Lung (tissue), 12 donors: ENCODE measurements around the gene HLCS. TPM values are rescaled to one million over a fixed set of nuclear protein-coding genes. Genes with fewer than 3 reads are reported as not detected.
"Not testable (repeated sequence)": the region's sequence is repeated elsewhere in the genome, so short reads cannot be mapped to it uniquely, and the experiment has no call there.

Source experiments
- ATAC-seq: fragments of 200-7000 bp; cut with Tn5 transposase; one replicate; pipeline ENCODE4 v1.9.1; 2020; ENCODE audit warnings: moderate number of reproducible peaks; ENCODE audit not compliant: insufficient read depth, low FRiP score
- DNase-seq, 3 donors: peaks; one replicate each; pipeline ENCODE4 v3.0.0-alpha.2; 2013 to 2017
- H3K27ac ChIP-seq, 2 donors: one replicate each; pipeline ENCODE4 v1.5.1; 2013; ENCODE audit warnings: mild to moderate bottlenecking in 2 of 2, moderate library complexity in 2 of 2, control low read depth in 1 of 2, inconsistent platforms in 1 of 2, low read depth in 1 of 2, low read length in 1 of 2
- H3K27me3 ChIP-seq, 3 donors: one replicate each; pipeline ENCODE4 v1.5.1; 2013; ENCODE audit warnings: low read length in 2 of 3; ENCODE audit not compliant: control insufficient read depth in 3 of 3, insufficient read depth in 3 of 3
- H3K36me3 ChIP-seq, 4 donors: one replicate each; pipeline ENCODE4 v1.5.1; 2013; ENCODE audit warnings: low read length in 4 of 4, mild to moderate bottlenecking in 1 of 4, moderate library complexity in 1 of 4; ENCODE audit not compliant: control insufficient read depth in 4 of 4, insufficient read depth in 4 of 4
- H3K4me1 ChIP-seq, 5 donors: one replicate each; pipeline ENCODE4 v1.5.1; 2013; ENCODE audit warnings: low read length in 5 of 5, mild to moderate bottlenecking in 2 of 5, moderate library complexity in 1 of 5; ENCODE audit not compliant: control insufficient read depth in 5 of 5, insufficient read depth in 5 of 5
- H3K4me3 ChIP-seq: one replicate; pipeline ENCODE4 v1.5.1; 2013; ENCODE audit warnings: mild to moderate bottlenecking, control low read depth, moderate library complexity
- H3K9ac ChIP-seq, 2 donors: one replicate each; pipeline ENCODE4 v1.5.1; 2013; ENCODE audit warnings: low read length in 2 of 2, control low read depth in 1 of 2; ENCODE audit not compliant: insufficient read depth in 1 of 2
- H3K9me3 ChIP-seq, 4 donors: one replicate each; pipeline ENCODE4 v1.5.1; 2013; ENCODE audit warnings: low read length in 3 of 4, mild to moderate bottlenecking in 1 of 4, moderate library complexity in 1 of 4; ENCODE audit not compliant: control insufficient read depth in 4 of 4, insufficient read depth in 3 of 4
- WGBS, 2 donors: extraction: QIAGEN DNeasy Blood & Tissue Kit; methylation state at CpG; one replicate each; pipeline ENCODE4 v1.1.7; 2013; 5-methylcytosine and 5-hydroxymethylcytosine counted together
- polyA plus RNA-seq, 2 donors: library from polyadenylated mRNA; stranded (reverse); fragments of 200-250 nt; gene quantifications; one replicate each; pipeline ENCODE4 v1.2.1, GENCODE V29; 2013
- total RNA-seq, 2 donors: library from RNA; depleted of rRNA in 1 of 2; stranded (reverse); fragments of >200 nt in 1 of 2; gene quantifications; one replicate each; pipeline ENCODE4 v1.2.1, GENCODE V29; 2014 to 2021
- TF ChIP-seq, protein P1 (sequence below): IDR thresholded peaks from 2 replicates; pipeline ENCODE4 v1.5.1; 2012; ENCODE audit warnings: mild to moderate bottlenecking; ENCODE audit errors: control extremely low read depth, extremely low read depth
- donor health status: control.
- donor health status: control.
- donor health status: Bipolar disorder and iron deficiency.
- donor health status: healthy.
- donor health status: DM: yes; HTN: yes; CAD: no.

Gene HLCS
- total and polyA plus RNA-seq, 4 donors: 5.0 to 28.8 (median 17.5) TPM

- ATAC-seq (peak; percentile 99), DNase-seq (peak; percentile 93 to 98 (median 95))
- peak overlapping the region; percentile 27 to 42 for H3K9ac ChIP-seq
- H3K4me3 ChIP-seq: peak overlapping the region; percentile 42
- peaks cover 0 to 3% (median 0%) of the 10 kb centered on the region in 5 donors for H3K4me1 ChIP-seq
- H3K36me3 ChIP-seq: no peaks in the 10 kb centered on the region
- H3K27me3 ChIP-seq: peaks cover 0 to 2% (median 0%) of the 10 kb centered on the region in 3 donors
- TF ChIP-seq, protein P1, sequence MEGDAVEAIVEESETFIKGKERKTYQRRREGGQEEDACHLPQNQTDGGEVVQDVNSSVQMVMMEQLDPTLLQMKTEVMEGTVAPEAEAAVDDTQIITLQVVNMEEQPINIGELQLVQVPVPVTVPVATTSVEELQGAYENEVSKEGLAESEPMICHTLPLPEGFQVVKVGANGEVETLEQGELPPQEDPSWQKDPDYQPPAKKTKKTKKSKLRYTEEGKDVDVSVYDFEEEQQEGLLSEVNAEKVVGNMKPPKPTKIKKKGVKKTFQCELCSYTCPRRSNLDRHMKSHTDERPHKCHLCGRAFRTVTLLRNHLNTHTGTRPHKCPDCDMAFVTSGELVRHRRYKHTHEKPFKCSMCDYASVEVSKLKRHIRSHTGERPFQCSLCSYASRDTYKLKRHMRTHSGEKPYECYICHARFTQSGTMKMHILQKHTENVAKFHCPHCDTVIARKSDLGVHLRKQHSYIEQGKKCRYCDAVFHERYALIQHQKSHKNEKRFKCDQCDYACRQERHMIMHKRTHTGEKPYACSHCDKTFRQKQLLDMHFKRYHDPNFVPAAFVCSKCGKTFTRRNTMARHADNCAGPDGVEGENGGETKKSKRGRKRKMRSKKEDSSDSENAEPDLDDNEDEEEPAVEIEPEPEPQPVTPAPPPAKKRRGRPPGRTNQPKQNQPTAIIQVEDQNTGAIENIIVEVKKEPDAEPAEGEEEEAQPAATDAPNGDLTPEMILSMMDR: peak; percentile 33
- 4% methylated on average over 62 to 97 of the region's 97 CpGs for WGBS, 2 donors
- no peaks in the 10 kb centered on the region for H3K9me3 ChIP-seq
- H3K27ac ChIP-seq: peak overlapping the region; percentile 86 to 91
Measured at GRCh38 chr21:36989699-36990507, 23.4 kb upstream of the HLCS start.

- not testable (repeated sequence) for H3K27me3 ChIP-seq, H3K36me3 ChIP-seq, H3K9me3 ChIP-seq, DNase-seq, ATAC-seq, H3K4me1 ChIP-seq
- peak overlapping the region; percentile 17 for H3K4me3 ChIP-seq
- H3K27ac ChIP-seq: peak overlapping the region; percentile 86 to 90
- WGBS, 2 donors: 43 to 46% methylated on average over 22 of the region's 22 CpGs
- H3K9ac ChIP-seq: peak overlapping the region; percentile 27 to 42
Measured at GRCh38 chr21:36989199-36989698, 22.8 kb upstream of the HLCS start.

DNA sequence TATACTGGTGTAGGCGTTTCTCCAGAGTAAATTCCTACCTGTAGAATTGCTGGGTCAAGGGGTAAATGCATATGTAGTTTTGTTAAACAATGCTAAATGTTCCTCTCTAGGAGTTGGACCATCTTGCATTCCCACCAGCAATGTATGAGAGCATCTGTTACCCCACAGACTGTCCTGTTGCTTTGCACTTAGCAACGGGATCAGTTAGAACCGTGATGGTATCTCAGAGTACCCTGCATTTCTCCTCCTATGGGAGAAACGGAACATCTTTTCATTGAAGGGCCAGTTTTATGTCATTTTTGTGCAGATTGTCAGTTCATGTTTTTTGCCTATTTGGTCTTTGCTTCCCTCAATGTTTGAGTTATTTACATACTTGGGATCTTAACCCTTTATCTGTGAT, 22.1 kb upstream of the HLCS start:
- H3K9me3 ChIP-seq: no peaks in the 10 kb centered on the region
- H3K27ac ChIP-seq: no peak overlapping the region
- DNase-seq (peak in 1 of 3 donors; percentile 11), ATAC-seq (no peak)
- H3K9ac ChIP-seq: no peak overlapping the region
- no peaks in the 10 kb centered on the region for H3K27me3 ChIP-seq
- 84 to 95% methylated on average over 4 of the region's 4 CpGs for WGBS, 2 donors
- no peak overlapping the region for H3K4me3 ChIP-seq
- peaks cover 0 to 3% (median 0%) of the 10 kb centered on the region in 5 donors for H3K4me1 ChIP-seq
- no peaks in the 10 kb centered on the region for H3K36me3 ChIP-seq
- TF ChIP-seq, protein P1: no peak

GRCh38 chr21:36987845-36988244, 21.4 kb upstream of the HLCS start:
- ATAC-seq: no peak
- H3K9me3 ChIP-seq: no peaks in the 10 kb centered on the region
- H3K27me3 ChIP-seq: no peaks in the 10 kb centered on the region
- H3K36me3 ChIP-seq: no peaks in the 10 kb centered on the region
- H3K4me3 ChIP-seq: no peak overlapping the region
- H3K9ac ChIP-seq: no peak overlapping the region
- no peak for DNase-seq
- H3K27ac ChIP-seq: no peak overlapping the region
- TF ChIP-seq, protein P1: no peak
- peaks cover 0 to 3% (median 0%) of the 10 kb centered on the region in 5 donors for H3K4me1 ChIP-seq
